Measurements from ENCODE around the gene LONP2. TPM values are rescaled to one million over a fixed set of nuclear protein-coding genes. Genes with fewer than 3 reads are reported as not detected.
"Not testable (repeated sequence)": the region's sequence is repeated elsewhere in the genome, so short reads cannot be mapped to it uniquely, and the experiment has no call there.

The LONP2 gene
- total RNA-seq, 2 donors from 2014 or later, result 55.1 to 67.0 TPM

DNA sequence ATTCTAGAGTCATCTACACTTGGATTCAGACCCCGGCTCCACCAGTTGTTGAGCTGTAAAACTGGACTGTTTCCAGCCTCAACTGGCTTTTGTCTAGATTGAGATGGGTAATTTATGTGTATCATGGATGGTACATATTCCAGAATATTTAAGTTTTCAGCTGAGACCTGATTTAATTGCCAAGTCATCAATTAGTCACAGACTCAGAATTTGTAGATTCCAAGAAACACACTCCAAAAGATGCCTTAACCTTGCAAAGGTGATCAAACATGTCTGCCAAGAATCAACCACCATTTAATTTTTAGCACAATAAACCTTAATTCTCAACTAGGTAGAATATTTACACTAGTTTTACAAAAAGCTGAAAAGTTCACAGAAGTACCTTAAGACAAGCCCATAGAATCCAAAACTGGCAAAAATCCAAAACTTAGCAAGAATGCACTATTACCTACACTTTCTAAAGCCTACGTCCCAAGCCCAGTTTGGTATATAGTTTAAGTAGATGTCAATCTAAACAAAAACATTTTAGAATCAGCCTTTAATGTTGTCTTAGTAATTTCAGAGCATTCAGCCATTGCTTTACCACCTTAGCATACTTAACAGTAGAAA, 123.4 kb downstream of the LONP2 start:
- no peak for ATAC-seq (ENCODE audit: insufficient number of reproducible peaks, low FRiP score, low read depth)
- Histone ChIP-seq H3K27me3 (replicated peaks; ENCODE audit: insufficient read depth) (no peaks in the 10 kb centered on the region), H3K27ac (no peak overlapping the region), H3K4me1 (ENCODE audit: control insufficient read depth in 1 of 2, low read depth in 2 of 2) (peaks cover 19 to 44% of the 10 kb centered on the region in 2 donors), H3K9me3 (no peaks in the 10 kb centered on the region), H3K4me3 (no peak overlapping the region), H3K36me3 (no peaks in the 10 kb centered on the region)
- TF ChIP-seq, protein P1, sequence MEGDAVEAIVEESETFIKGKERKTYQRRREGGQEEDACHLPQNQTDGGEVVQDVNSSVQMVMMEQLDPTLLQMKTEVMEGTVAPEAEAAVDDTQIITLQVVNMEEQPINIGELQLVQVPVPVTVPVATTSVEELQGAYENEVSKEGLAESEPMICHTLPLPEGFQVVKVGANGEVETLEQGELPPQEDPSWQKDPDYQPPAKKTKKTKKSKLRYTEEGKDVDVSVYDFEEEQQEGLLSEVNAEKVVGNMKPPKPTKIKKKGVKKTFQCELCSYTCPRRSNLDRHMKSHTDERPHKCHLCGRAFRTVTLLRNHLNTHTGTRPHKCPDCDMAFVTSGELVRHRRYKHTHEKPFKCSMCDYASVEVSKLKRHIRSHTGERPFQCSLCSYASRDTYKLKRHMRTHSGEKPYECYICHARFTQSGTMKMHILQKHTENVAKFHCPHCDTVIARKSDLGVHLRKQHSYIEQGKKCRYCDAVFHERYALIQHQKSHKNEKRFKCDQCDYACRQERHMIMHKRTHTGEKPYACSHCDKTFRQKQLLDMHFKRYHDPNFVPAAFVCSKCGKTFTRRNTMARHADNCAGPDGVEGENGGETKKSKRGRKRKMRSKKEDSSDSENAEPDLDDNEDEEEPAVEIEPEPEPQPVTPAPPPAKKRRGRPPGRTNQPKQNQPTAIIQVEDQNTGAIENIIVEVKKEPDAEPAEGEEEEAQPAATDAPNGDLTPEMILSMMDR (IDR thresholded peaks at IDR 0.05), result no peak
- DNase-seq (ENCODE audit: low spot score), result no peak

DNA sequence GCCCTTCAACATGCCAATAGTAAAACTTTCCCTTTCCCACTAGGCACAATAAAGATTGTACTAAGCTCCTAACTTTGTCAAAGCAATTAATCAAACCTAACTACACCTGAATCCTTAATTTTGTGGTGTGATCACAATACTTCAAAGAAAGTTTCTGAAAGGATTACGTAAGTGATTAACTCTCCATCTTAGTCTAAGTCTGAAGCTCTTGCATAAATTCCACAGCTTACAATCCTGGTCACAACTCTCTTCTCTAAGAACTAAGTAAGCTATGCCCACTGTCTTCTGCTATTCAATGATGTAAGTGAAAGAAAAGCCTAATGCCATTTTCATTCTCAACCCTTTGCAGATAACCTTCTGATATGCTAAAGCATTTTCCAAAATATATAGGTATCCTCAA, 125.7 kb downstream of the LONP2 start:
- DNase-seq (ENCODE audit: low spot score), result no peak
- Histone ChIP-seq H3K27ac (no peak overlapping the region), H3K4me3 (no peak overlapping the region), H3K4me1 (ENCODE audit: control insufficient read depth in 1 of 2, low read depth in 2 of 2) (peaks cover 38 to 60% of the 10 kb centered on the region in 2 donors), H3K36me3 (no peaks in the 10 kb centered on the region), H3K27me3 (replicated peaks; ENCODE audit: insufficient read depth) (no peaks in the 10 kb centered on the region), H3K9me3 (no peaks in the 10 kb centered on the region)
- TF ChIP-seq, protein P1 (IDR thresholded peaks at IDR 0.05), result no peak
- ATAC-seq (ENCODE audit: insufficient number of reproducible peaks, low FRiP score, low read depth), result no peak

DNA sequence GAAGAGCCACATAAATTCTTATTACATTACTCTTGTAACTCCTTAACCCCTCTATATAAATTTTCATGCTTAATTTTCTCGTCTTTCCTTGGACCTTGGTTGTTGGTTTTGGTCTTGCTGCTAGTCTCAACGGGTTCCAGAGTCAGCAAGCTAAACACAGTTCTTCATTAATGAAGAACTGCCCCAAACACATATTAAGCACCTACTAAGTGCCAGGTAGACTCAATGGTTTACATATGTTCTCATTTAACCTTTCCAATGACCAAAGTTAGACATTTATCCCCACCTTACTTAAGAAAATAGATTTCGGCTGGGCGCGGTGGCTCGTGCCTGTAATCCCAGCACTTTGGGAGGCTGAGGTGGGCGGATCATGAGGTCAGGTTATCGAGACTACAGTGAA, 126.1 kb downstream of the LONP2 start:
- TF ChIP-seq, protein P1 (IDR thresholded peaks at IDR 0.05), result no peak
- H3K36me3 ChIP-seq, result no peaks in the 10 kb centered on the region
- no peaks in the 10 kb centered on the region for H3K9me3 ChIP-seq
- DNase-seq (ENCODE audit: low spot score), result no peak
- H3K4me1 ChIP-seq (ENCODE audit: control insufficient read depth in 1 of 2, low read depth in 2 of 2), result peaks cover 41 to 60% of the 10 kb centered on the region in 2 donors
- H3K4me3 ChIP-seq, result no peak overlapping the region
- no peak overlapping the region for H3K27ac ChIP-seq
- no peaks in the 10 kb centered on the region for H3K27me3 ChIP-seq (replicated peaks; ENCODE audit: insufficient read depth)
- ATAC-seq (ENCODE audit: insufficient number of reproducible peaks, low FRiP score, low read depth), result no peak

DNA sequence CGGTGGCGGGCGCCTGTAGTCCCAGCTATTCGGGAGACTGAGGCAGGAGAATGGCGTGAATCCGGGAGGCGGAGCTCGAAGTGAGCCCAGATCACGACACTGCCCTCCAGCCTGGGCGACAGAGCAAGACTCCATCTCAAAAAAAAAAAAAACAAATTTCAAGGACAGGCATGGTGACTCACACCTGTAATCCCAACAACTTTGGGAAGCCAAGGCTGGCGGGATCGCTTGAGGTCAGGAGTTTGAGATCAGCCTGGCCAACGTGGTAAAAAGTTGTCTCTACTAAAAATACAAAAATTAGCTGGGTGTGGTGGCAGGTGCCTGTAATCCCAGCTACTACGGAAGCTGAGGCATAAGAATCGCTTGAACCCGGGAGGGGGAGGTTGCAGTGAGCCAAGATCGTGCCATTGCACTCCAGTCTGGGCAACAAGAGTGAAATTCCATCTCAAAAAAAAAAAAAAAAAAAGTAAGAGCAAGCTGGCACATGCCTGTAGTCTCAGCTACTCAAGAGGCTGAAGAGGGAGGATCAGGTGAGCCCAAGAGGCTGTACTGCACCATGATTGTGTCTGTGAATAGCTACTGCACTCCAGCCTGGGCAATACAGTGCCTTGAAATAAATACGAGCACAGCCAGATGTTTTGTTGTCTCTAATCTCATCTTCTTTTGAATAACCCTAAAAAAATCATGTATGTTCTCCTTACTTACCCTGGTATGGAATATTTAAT, 126.7 kb downstream of the LONP2 start:
- ATAC-seq (ENCODE audit: insufficient number of reproducible peaks, low FRiP score, low read depth); H3K9me3 ChIP-seq; H3K4me3 ChIP-seq; H3K36me3 ChIP-seq; H3K27ac ChIP-seq; H3K27me3 ChIP-seq (replicated peaks; ENCODE audit: insufficient read depth); DNase-seq (ENCODE audit: low spot score): not testable (repeated sequence)
- H3K4me1 ChIP-seq (ENCODE audit: control insufficient read depth in 1 of 2, low read depth in 2 of 2), result peaks cover 43 to 64% of the 10 kb centered on the region in 2 donors

DNA sequence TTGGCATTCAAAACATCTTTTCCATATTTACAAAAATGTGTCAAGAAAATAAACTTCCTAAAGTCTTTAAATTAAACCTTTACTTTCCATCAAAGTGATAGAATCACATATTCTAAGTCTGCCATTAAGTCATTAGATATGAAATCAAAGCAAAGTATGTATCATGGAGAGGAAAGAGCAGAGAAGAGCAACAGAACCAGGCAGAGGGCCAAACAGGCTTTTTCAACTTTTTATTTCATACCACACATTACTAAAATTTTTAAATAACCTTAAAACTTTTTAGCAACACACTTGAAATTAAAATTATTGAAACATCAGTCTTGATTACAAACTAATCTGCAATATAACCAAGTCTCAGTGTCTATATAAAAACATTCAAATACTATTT, 127.3 kb downstream of the LONP2 start:
- Histone ChIP-seq H3K4me1 (ENCODE audit: control insufficient read depth in 1 of 2, low read depth in 2 of 2) (peaks cover 45 to 65% of the 10 kb centered on the region in 2 donors), H3K36me3 (no peaks in the 10 kb centered on the region), H3K27me3 (replicated peaks; ENCODE audit: insufficient read depth) (no peaks in the 10 kb centered on the region), H3K4me3 (no peak overlapping the region), H3K9me3 (no peaks in the 10 kb centered on the region), H3K27ac (no peak overlapping the region)
- no peak for ATAC-seq (ENCODE audit: insufficient number of reproducible peaks, low FRiP score, low read depth)
- TF ChIP-seq, protein P1 (IDR thresholded peaks at IDR 0.05), result no peak
- DNase-seq (ENCODE audit: low spot score), result no peak

Data from thoracic aorta (tissue), 2 donors.